ENCODE data around the gene EXOSC2. TPM values are rescaled to one million over a fixed set of nuclear protein-coding genes. Genes with fewer than 3 reads are reported as not detected.

Gene EXOSC2
- total and polyA plus RNA-seq, 2 of the 8 experiments (the other 6 are each of a cell fraction or from before 2014, with no cell fraction given): 47.8 to 93.6 TPM

GRCh38 chr9:130668659-130669058 is 24.9 kb upstream of the EXOSC2 start:
- ChIA-PET CTCF (ENCODE audit: partially characterized antibody) (interaction anchor here (0.6 to 6.0 kb wide), 6 partner anchors 12 to 343 kb away, joined by 4 to 53 read pairs (median 5); no protein-coding TSS in a partner anchor), POLR2A (ENCODE audit: partially characterized antibody) (interaction anchor here (1.2 to 2.6 kb wide), 3 partner anchors 13 to 21 kb away, joined by 3 to 8 read pairs (median 3); no protein-coding TSS in a partner anchor)
- Histone ChIP-seq H4K5ac (ENCODE audit: insufficient read length, low read depth, low read length) (no peak overlapping the region), H3K79me2 (ENCODE audit: control insufficient read depth in 1 of 2, insufficient read depth in 2 of 2, low read length in 2 of 2) (no peaks in the 10 kb centered on the region), H3K4me2 (ENCODE audit: insufficient read depth in 1 of 2, low read depth in 2 of 2, low read length in 2 of 2) (no peak overlapping the region), H3K14ac (ENCODE audit: insufficient read length) (no peak overlapping the region), H3K56ac (replicated peaks; ENCODE audit: insufficient read length, low read depth, low read length) (no peak overlapping the region), H2BK5ac (ENCODE audit: low read depth, low read length) (no peak overlapping the region), H3K18ac (ENCODE audit: extremely low read depth, low read length) (no peak overlapping the region), H2BK120ac (replicated peaks; ENCODE audit: low read depth, low read length) (no peak overlapping the region), H3K4me1 (replicated peaks in 1 of 4; ENCODE audit: control insufficient read depth in 3 of 4, insufficient read depth in 4 of 4, low read length in 3 of 4) (peaks cover 0 to 21% (median 12%) of the 10 kb centered on the region in 4 experiments; a peak in 6 of 7 replicates), H3K23me2 (ENCODE audit: low read depth, low read length) (peaks cover 6% of the 10 kb centered on the region; the same call in 1 of the 2 replicates), H3K36me3 (ENCODE audit: control insufficient read depth in 2 of 4, insufficient read depth in 4 of 4, low read length in 3 of 4) (no peaks in the 10 kb centered on the region; a peak in 1 of 8 replicates), H2BK15ac (ENCODE audit: low read length) (no peak overlapping the region), H4K20me1 (replicated peaks in 1 of 2; ENCODE audit: control insufficient read depth in 1 of 2, insufficient read depth in 2 of 2, low read length in 2 of 2) (peaks cover 4 to 9% of the 10 kb centered on the region in 2 experiments), H4K91ac (replicated peaks; ENCODE audit: insufficient read length, low read length) (no peak overlapping the region), H3K9ac (replicated peaks in 1 of 4; ENCODE audit: extremely low read depth in 1 of 4, low read depth in 3 of 4, low read length in 3 of 4) (no peak overlapping the region), H2BK20ac (ENCODE audit: low read length) (no peak overlapping the region), H3K27me3 (replicated peaks in 1 of 4; ENCODE audit: control insufficient read depth in 3 of 4, extremely low read depth in 1 of 4, insufficient read depth in 3 of 4, low read length in 3 of 4) (peaks cover 50 to 64% (median 60%) of the 10 kb centered on the region in 4 experiments), H4K8ac (ENCODE audit: extremely low read depth, insufficient read depth, low read length) (no peak overlapping the region), H2AFZ (ENCODE audit: low read length) (no peak overlapping the region), H3K27ac (ENCODE audit: low read depth, low read length) (no peak overlapping the region), H3K23ac (ENCODE audit: insufficient read length) (no peak overlapping the region), H3K79me1 (ENCODE audit: low read depth, low read length) (no peaks in the 10 kb centered on the region), H2AK5ac (ENCODE audit: low read depth, low read length) (peak overlapping the region; percentile 69; the same call in 1 of the 2 replicates), H2BK12ac (ENCODE audit: low read depth, low read length) (no peak overlapping the region), H3K9me3 (ENCODE audit: insufficient read depth in 2 of 2, low read depth in 1 of 2, low read length in 1 of 2) (no peaks in the 10 kb centered on the region), H3K4me3 (ENCODE audit: extremely low read depth in 1 of 4, insufficient read depth in 2 of 4, low read depth in 3 of 4, low read length in 4 of 4) (no peak overlapping the region), H3K4ac (replicated peaks; ENCODE audit: insufficient read length, low read depth, low read length) (no peak overlapping the region)
- 81% methylated on average over 12 of the region's 12 CpGs; no CpG with 5 or more reads in 1 of the 2 experiments for WGBS, 2 experiments (ENCODE audit: extremely low coverage in 1 of 2, insufficient coverage in 1 of 2, insufficient read length in 1 of 2, insufficient replicate concordance in 2 of 2, low coverage in 1 of 2, low lambda C conversion rate in 2 of 2, missing lambda C conversion rate in 1 of 2)
- no peak for FAIRE-seq
- TF ChIP-seq SP1 (IDR thresholded peaks at IDR 0.05; ENCODE audit: low read depth, low read length): no peak
- no peak for TF ChIP-seq E2F6 (IDR thresholded peaks at IDR 0.05)
- no peak for TF ChIP-seq CTCF (IDR thresholded peaks at IDR 0.05; ENCODE audit: control extremely low read depth in 1 of 3, insufficient read depth in 1 of 3, low read depth in 1 of 3, low read length in 3 of 3)
- no peak for TF ChIP-seq CHD1 (IDR thresholded peaks at IDR 0.05; ENCODE audit: low read depth, low read length)
- no peak for TF ChIP-seq KDM5A (IDR thresholded peaks at IDR 0.05; ENCODE audit: low read length)
- no peak for TF ChIP-seq YY1 (IDR thresholded peaks at IDR 0.05; ENCODE audit: low read depth, low read length)
- TF ChIP-seq GABPA (IDR thresholded peaks at IDR 0.05; ENCODE audit: borderline replicate concordance, insufficient read depth, low read length): no peak
- no peak for DNase-seq (ENCODE audit: low read depth in 1 of 2, low spot score in 2 of 2)

Data from H1 (cell line).